ENCODE results near the gene TEP1. TPM values are rescaled to one million over a fixed set of nuclear protein-coding genes. Genes with fewer than 3 reads are reported as not detected.

TEP1 gene
- total RNA-seq, 2 experiments from 2014 or later: 13.4 to 26.8 TPM

DNA sequence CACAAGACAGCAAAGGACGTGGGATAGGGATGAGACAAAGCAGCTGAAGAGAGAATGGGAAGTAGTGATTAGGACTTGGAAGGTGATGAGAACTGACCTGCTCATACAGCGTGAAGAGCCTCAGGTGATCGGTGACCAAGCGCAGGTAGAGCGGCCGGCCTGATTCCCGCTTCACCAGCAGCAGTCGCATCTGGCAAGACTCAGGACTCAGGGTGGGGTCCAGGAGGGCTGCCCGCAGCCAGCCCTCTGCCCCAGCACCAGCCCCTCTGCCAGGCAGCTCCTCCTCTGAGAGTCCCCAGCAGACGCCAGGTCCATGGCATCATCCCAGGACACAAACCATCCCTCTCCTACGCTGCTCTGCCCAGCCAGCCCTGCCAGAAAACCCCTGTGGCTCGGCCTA lies 30.8 kb downstream of the TEP1 start:
- Histone ChIP-seq H3K9me3 (ENCODE audit: low read length) (no peaks in the 10 kb centered on the region), H3K4me2 (ENCODE audit: low read length) (no peak overlapping the region), H4K20me1 (ENCODE audit: insufficient read depth, low read length) (no peaks in the 10 kb centered on the region), H3K27ac (ENCODE audit: low read depth, low read length, poor library complexity, severe bottlenecking) (no peak overlapping the region), H3K79me2 (ENCODE audit: insufficient read depth, low read depth, low read length) (no peaks in the 10 kb centered on the region), H3K4me3 (ENCODE audit: low read depth, low read length, poor library complexity, severe bottlenecking) (no peak overlapping the region), H3K4me1 (ENCODE audit: insufficient read depth, low read length, poor library complexity, severe bottlenecking) (no peaks in the 10 kb centered on the region), H3K36me3 (ENCODE audit: insufficient read depth, low read length) (peaks cover 41% of the 10 kb centered on the region; the same call in 1 of the 2 replicates), H3K9me2 (ENCODE audit: insufficient read depth, low read length) (no peaks in the 10 kb centered on the region), H2AFZ (ENCODE audit: low read length) (no peak overlapping the region)
- CTCF ChIA-PET (ENCODE audit: unreplicated experiment): no interaction called here
- intact Hi-C loops (cut with micrococcal nuclease; ENCODE audit: unreplicated experiment): no loop called here
- DNase-seq (ENCODE audit: low spot score): no peak
- no peak for TF ChIP-seq EZH2phosphoT487 (IDR thresholded peaks at IDR 0.05; ENCODE audit: borderline replicate concordance, low read depth, low read length)
- TF ChIP-seq, protein P1, sequence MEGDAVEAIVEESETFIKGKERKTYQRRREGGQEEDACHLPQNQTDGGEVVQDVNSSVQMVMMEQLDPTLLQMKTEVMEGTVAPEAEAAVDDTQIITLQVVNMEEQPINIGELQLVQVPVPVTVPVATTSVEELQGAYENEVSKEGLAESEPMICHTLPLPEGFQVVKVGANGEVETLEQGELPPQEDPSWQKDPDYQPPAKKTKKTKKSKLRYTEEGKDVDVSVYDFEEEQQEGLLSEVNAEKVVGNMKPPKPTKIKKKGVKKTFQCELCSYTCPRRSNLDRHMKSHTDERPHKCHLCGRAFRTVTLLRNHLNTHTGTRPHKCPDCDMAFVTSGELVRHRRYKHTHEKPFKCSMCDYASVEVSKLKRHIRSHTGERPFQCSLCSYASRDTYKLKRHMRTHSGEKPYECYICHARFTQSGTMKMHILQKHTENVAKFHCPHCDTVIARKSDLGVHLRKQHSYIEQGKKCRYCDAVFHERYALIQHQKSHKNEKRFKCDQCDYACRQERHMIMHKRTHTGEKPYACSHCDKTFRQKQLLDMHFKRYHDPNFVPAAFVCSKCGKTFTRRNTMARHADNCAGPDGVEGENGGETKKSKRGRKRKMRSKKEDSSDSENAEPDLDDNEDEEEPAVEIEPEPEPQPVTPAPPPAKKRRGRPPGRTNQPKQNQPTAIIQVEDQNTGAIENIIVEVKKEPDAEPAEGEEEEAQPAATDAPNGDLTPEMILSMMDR (conservative IDR thresholded peaks at IDR 0.05; ENCODE audit: low read length): no peak
- no TSS peak for BruUV-seq (replicated peaks)
- POLR2A ChIA-PET: no interaction called here

- ChIA-PET POLR2A (no interaction called here), CTCF (ENCODE audit: unreplicated experiment) (no interaction called here)
- Histone ChIP-seq H2AFZ (ENCODE audit: low read length) (no peak overlapping the region), H3K4me2 (ENCODE audit: low read length) (no peak overlapping the region), H3K79me2 (ENCODE audit: insufficient read depth, low read depth, low read length) (no peaks in the 10 kb centered on the region), H3K4me3 (ENCODE audit: low read depth, low read length, poor library complexity, severe bottlenecking) (no peak overlapping the region), H3K9me2 (ENCODE audit: insufficient read depth, low read length) (no peaks in the 10 kb centered on the region), H3K9me3 (ENCODE audit: low read length) (no peaks in the 10 kb centered on the region), H3K4me1 (ENCODE audit: insufficient read depth, low read length, poor library complexity, severe bottlenecking) (no peaks in the 10 kb centered on the region), H3K27ac (ENCODE audit: low read depth, low read length, poor library complexity, severe bottlenecking) (no peak overlapping the region), H4K20me1 (ENCODE audit: insufficient read depth, low read length) (no peaks in the 10 kb centered on the region), H3K36me3 (ENCODE audit: insufficient read depth, low read length) (peaks cover 38% of the 10 kb centered on the region; the same call in 1 of the 2 replicates)
- TF ChIP-seq, protein P1 (conservative IDR thresholded peaks at IDR 0.05; ENCODE audit: low read length): no peak
- no peak for TF ChIP-seq EZH2phosphoT487 (IDR thresholded peaks at IDR 0.05; ENCODE audit: borderline replicate concordance, low read depth, low read length)
- intact Hi-C loops (cut with micrococcal nuclease; ENCODE audit: unreplicated experiment): no loop called here
- no peak for DNase-seq (ENCODE audit: low spot score)
- BruUV-seq (replicated peaks): no TSS peak
Observed at GRCh38 chr14:20381341-20381740, 32.0 kb downstream of the TEP1 start.

DNA sequence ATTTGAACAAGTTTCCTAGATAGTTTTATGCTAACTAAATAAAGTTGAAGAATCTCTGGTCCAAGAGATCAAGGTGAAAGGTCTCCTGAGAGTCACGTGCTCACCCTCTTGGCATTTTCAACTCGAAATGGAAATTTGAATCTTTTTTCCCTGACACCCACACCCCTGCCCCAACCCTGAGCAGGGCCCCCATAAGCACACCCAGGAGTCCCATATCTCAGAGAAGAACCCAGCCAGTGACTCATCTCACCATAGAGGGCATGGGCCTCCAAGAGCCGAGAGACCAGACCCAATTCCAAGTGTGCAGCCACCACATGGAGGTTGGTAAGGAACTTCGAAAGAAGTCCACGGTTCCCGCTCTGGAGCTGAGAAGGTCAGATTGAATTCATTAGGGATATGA lies 32.6 kb downstream of the TEP1 start:
- intact Hi-C loops (cut with micrococcal nuclease; ENCODE audit: unreplicated experiment): no loop called here
- no peaks in the 10 kb centered on the region for H4K20me1 ChIP-seq (ENCODE audit: insufficient read depth, low read length)
- no peak for TF ChIP-seq EZH2phosphoT487 (IDR thresholded peaks at IDR 0.05; ENCODE audit: borderline replicate concordance, low read depth, low read length)
- TF ChIP-seq, protein P1 (conservative IDR thresholded peaks at IDR 0.05; ENCODE audit: low read length): no peak
- H3K27ac ChIP-seq (ENCODE audit: low read depth, low read length, poor library complexity, severe bottlenecking): no peak overlapping the region
- ChIA-PET CTCF (ENCODE audit: unreplicated experiment) (no interaction called here), POLR2A (no interaction called here)
- H3K9me3 ChIP-seq (ENCODE audit: low read length): no peaks in the 10 kb centered on the region
- no peak overlapping the region for H3K4me3 ChIP-seq (ENCODE audit: low read depth, low read length, poor library complexity, severe bottlenecking)
- H3K9me2 ChIP-seq (ENCODE audit: insufficient read depth, low read length): no peaks in the 10 kb centered on the region
- H3K79me2 ChIP-seq (ENCODE audit: insufficient read depth, low read depth, low read length): no peaks in the 10 kb centered on the region
- no TSS peak for BruUV-seq (replicated peaks)
- no peak overlapping the region for H2AFZ ChIP-seq (ENCODE audit: low read length)
- peaks cover 38% of the 10 kb centered on the region for H3K36me3 ChIP-seq (ENCODE audit: insufficient read depth, low read length)
- H3K4me2 ChIP-seq (ENCODE audit: low read length): no peak overlapping the region
- DNase-seq (ENCODE audit: low spot score): no peak
- no peaks in the 10 kb centered on the region for H3K4me1 ChIP-seq (ENCODE audit: insufficient read depth, low read length, poor library complexity, severe bottlenecking)

Measured in OCI-LY7 (cell line).